ENCODE data around the gene CACNB4.
"Not testable (repeated sequence)": the region's sequence is repeated elsewhere in the genome, so short reads cannot be mapped to it uniquely, and the experiment has no call there.

Gene CACNB4

GRCh38 chr2:151808258-151809072, 290.4 kb downstream of the CACNB4 start:
- no peak for DNase-seq

- no peak for DNase-seq
Observed at GRCh38 chr2:151805961-151806360, 292.9 kb downstream of the CACNB4 start.

- DNase-seq, result no peak
Observed at GRCh38 chr2:151805343-151805742, 293.5 kb downstream of the CACNB4 start.

GRCh38 chr2:151803811-151804210, 295.0 kb downstream of the CACNB4 start:
- no peak for DNase-seq

- no peak for DNase-seq
Observed at GRCh38 chr2:151802315-151802714, 296.5 kb downstream of the CACNB4 start.

GRCh38 chr2:151799886-151800292, 299.0 kb downstream of the CACNB4 start:
- DNase-seq, result no peak

- DNase-seq, result no peak
Observed at GRCh38 chr2:151796774-151797173, 302.1 kb downstream of the CACNB4 start.

GRCh38 chr2:151795646-151796240, 303.1 kb downstream of the CACNB4 start:
- no peak for DNase-seq

- not testable (repeated sequence) for DNase-seq
Observed at GRCh38 chr2:151794422-151794821, 304.4 kb downstream of the CACNB4 start.

GRCh38 chr2:151793123-151793522, 305.7 kb downstream of the CACNB4 start:
- DNase-seq, result no peak

- no peak for DNase-seq
Observed at GRCh38 chr2:151792589-151792988, 306.3 kb downstream of the CACNB4 start.

GRCh38 chr2:151791545-151791944, 307.3 kb downstream of the CACNB4 start:
- no peak for DNase-seq

- DNase-seq, result no peak
Observed at GRCh38 chr2:151790689-151791088, 308.2 kb downstream of the CACNB4 start.

GRCh38 chr2:151789055-151789834, 309.6 kb downstream of the CACNB4 start:
- DNase-seq, result no peak

- DNase-seq, result no peak
Observed at GRCh38 chr2:151786483-151786882, 312.4 kb downstream of the CACNB4 start.

- no peak for DNase-seq
Observed at GRCh38 chr2:151786077-151786476, 312.8 kb downstream of the CACNB4 start.

GRCh38 chr2:151783133-151783520, 315.7 kb downstream of the CACNB4 start:
- no peak for DNase-seq
